WTC11 (cell line): ENCODE data around the gene OLFM1.

ENCODE experiments used
- ATF1 ChIP-seq: sonication (generic); formaldehyde crosslinking; IDR thresholded peaks from 2 replicates; pipeline ENCODE4 v1.8.1; 2023; ENCODE audit warnings: mild to moderate bottlenecking, moderate library complexity, missing genetic modification reagents
- ELF4 ChIP-seq: sonication (generic); formaldehyde crosslinking; IDR thresholded peaks from 2 replicates; pipeline ENCODE4 v1.8.1; 2022; ENCODE audit warnings: low read depth, mild to moderate bottlenecking, moderate library complexity, missing genetic modification reagents
- ESRRA ChIP-seq: sonication (generic); formaldehyde crosslinking; IDR thresholded peaks from 2 replicates; pipeline ENCODE4 v1.8.1; 2022; ENCODE audit warnings: mild to moderate bottlenecking, missing genetic modification reagents, borderline replicate concordance
- ETV6 ChIP-seq: sonication (generic); formaldehyde crosslinking; IDR thresholded peaks from 2 replicates; pipeline ENCODE4 v1.8.1; 2022; ENCODE audit warnings: mild to moderate bottlenecking, missing genetic modification reagents
- JUN ChIP-seq: sonication (generic); formaldehyde crosslinking; IDR thresholded peaks from 2 replicates; pipeline ENCODE4 v1.8.0; 2023; ENCODE audit warnings: mild to moderate bottlenecking, missing genetic modification reagents
- NFE2L1 ChIP-seq: sonication (generic); formaldehyde crosslinking; IDR thresholded peaks from 2 replicates; pipeline ENCODE4 v1.8.1; 2023; ENCODE audit warnings: missing genetic modification reagents
- NR1H2 ChIP-seq: sonication (generic); formaldehyde crosslinking; IDR thresholded peaks from 2 replicates; pipeline ENCODE4 v1.9.0; 2021; ENCODE audit warnings: mild to moderate bottlenecking, moderate library complexity, missing genetic modification reagents
- TP53 ChIP-seq: sonication (generic); formaldehyde crosslinking; IDR thresholded peaks from 2 replicates; pipeline ENCODE4 v1.8.1; 2023; ENCODE audit warnings: mild to moderate bottlenecking, missing genetic modification reagents
- USF2 ChIP-seq: sonication (generic); formaldehyde crosslinking; IDR thresholded peaks from 2 replicates; pipeline ENCODE4 v1.8.1; 2023; ENCODE audit warnings: mild to moderate bottlenecking, missing genetic modification reagents, moderate library complexity
- TF ChIP-seq, protein P1 (sequence below): fragments of 200-600 bp; IDR thresholded peaks from 2 replicates; pipeline ENCODE4 v1.8.0; 2022; ENCODE audit warnings: antibody characterized with exemption
- TF ChIP-seq, protein P2 (sequence below): sonication (generic); formaldehyde crosslinking; IDR thresholded peaks from 2 replicates; pipeline ENCODE4 v1.8.1; 2023; ENCODE audit warnings: mild to moderate bottlenecking, missing genetic modification reagents
- TF ChIP-seq, protein P3 (sequence below): sonication (generic); formaldehyde crosslinking; IDR thresholded peaks from 2 replicates; pipeline ENCODE4 v1.8.1; 2022; ENCODE audit warnings: missing genetic modification reagents, borderline replicate concordance
- TF ChIP-seq, protein P4 (sequence below): sonication (generic); formaldehyde crosslinking; IDR thresholded peaks from 2 replicates; pipeline ENCODE4 v1.8.0; 2022; ENCODE audit warnings: mild to moderate bottlenecking, missing genetic modification reagents

DNA sequence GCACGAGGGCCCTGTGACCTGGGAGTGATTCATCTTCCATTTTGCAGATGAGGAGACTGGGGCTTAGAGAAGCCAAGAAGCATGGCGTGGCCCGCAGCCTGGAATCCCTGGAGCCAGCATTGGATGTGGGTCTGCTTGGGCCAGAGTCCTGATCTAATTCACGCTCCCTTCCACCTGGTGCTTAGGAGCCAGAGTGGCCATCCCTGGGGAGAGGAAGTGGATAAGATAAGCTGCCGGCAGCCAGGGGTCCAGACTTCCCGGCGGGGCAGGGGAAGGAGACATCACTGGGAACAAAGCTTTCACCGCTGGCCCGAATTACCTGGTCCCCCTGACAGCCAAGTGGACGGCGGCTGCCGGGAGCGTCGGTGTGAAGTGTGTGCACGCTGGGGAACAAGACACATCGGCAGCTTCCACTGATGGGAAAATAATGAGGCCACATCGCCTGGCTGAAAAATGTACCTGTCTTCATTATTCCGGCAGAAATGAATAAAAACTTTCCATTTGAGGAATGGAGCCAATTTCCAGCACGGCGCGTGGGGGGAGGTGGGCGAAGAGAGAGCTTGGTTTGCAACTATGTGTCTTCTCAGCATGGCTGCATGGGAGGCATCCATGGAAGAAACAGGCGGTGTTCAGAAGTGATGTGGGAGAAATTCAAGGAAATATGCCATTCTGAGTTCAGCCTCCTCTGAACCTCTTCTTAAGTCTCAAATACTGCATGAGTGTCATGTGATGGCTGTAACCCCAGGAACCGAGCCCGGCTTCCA, 78.5 kb downstream of the OLFM1 start:
- TF ChIP-seq NR1H2 (CRISPR knock-in tag) (no peak), ELF4 (CRISPR knock-in tag) (no peak), TP53 (CRISPR knock-in tag) (no peak), ETV6 (no peak), JUN (CRISPR knock-in tag) (no peak), USF2 (CRISPR knock-in tag) (no peak), ATF1 (CRISPR knock-in tag) (no peak), NFE2L1 (CRISPR knock-in tag) (no peak), ESRRA (CRISPR knock-in tag) (no peak)
- TF ChIP-seq, protein P1, sequence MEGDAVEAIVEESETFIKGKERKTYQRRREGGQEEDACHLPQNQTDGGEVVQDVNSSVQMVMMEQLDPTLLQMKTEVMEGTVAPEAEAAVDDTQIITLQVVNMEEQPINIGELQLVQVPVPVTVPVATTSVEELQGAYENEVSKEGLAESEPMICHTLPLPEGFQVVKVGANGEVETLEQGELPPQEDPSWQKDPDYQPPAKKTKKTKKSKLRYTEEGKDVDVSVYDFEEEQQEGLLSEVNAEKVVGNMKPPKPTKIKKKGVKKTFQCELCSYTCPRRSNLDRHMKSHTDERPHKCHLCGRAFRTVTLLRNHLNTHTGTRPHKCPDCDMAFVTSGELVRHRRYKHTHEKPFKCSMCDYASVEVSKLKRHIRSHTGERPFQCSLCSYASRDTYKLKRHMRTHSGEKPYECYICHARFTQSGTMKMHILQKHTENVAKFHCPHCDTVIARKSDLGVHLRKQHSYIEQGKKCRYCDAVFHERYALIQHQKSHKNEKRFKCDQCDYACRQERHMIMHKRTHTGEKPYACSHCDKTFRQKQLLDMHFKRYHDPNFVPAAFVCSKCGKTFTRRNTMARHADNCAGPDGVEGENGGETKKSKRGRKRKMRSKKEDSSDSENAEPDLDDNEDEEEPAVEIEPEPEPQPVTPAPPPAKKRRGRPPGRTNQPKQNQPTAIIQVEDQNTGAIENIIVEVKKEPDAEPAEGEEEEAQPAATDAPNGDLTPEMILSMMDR, result no peak
- TF ChIP-seq, protein P2, sequence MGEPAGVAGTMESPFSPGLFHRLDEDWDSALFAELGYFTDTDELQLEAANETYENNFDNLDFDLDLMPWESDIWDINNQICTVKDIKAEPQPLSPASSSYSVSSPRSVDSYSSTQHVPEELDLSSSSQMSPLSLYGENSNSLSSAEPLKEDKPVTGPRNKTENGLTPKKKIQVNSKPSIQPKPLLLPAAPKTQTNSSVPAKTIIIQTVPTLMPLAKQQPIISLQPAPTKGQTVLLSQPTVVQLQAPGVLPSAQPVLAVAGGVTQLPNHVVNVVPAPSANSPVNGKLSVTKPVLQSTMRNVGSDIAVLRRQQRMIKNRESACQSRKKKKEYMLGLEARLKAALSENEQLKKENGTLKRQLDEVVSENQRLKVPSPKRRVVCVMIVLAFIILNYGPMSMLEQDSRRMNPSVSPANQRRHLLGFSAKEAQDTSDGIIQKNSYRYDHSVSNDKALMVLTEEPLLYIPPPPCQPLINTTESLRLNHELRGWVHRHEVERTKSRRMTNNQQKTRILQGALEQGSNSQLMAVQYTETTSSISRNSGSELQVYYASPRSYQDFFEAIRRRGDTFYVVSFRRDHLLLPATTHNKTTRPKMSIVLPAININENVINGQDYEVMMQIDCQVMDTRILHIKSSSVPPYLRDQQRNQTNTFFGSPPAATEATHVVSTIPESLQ, result no peak
- TF ChIP-seq, protein P3, sequence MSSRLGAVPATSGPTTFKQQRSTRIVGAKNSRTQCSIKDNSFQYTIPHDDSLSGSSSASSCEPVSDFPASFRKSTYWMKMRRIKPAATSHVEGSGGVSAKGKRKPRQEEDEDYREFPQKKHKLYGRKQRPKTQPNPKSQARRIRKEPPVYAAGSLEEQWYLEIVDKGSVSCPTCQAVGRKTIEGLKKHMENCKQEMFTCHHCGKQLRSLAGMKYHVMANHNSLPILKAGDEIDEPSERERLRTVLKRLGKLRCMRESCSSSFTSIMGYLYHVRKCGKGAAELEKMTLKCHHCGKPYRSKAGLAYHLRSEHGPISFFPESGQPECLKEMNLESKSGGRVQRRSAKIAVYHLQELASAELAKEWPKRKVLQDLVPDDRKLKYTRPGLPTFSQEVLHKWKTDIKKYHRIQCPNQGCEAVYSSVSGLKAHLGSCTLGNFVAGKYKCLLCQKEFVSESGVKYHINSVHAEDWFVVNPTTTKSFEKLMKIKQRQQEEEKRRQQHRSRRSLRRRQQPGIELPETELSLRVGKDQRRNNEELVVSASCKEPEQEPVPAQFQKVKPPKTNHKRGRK, result no peak
- TF ChIP-seq, protein P4, sequence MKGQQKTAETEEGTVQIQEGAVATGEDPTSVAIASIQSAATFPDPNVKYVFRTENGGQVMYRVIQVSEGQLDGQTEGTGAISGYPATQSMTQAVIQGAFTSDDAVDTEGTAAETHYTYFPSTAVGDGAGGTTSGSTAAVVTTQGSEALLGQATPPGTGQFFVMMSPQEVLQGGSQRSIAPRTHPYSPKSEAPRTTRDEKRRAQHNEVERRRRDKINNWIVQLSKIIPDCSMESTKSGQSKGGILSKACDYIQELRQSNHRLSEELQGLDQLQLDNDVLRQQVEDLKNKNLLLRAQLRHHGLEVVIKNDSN, result no peak
